Colonic mucosa (tissue), 4 donors: ENCODE measurements around the gene LTA. TPM values are rescaled to one million over a fixed set of nuclear protein-coding genes. Genes with fewer than 3 reads are reported as not detected.

Experiments
- DNase-seq: peaks from one replicate; pipeline ENCODE4 v3.0.0-alpha.2; 2020
- H3K27ac ChIP-seq: fragments of 200-600 bp; one replicate; pipeline ENCODE4 v1.8.0; 2021
- H3K27me3 ChIP-seq: fragments of 200-600 bp; one replicate; pipeline ENCODE4 v1.8.0; 2021
- H3K36me3 ChIP-seq: fragments of 200-600 bp; one replicate; pipeline ENCODE4 v1.8.0; 2021
- H3K4me1 ChIP-seq: fragments of 200-600 bp; one replicate; pipeline ENCODE4 v1.8.0; 2021; ENCODE audit warnings: mild to moderate bottlenecking
- H3K4me3 ChIP-seq: fragments of 200-600 bp; one replicate; pipeline ENCODE4 v1.8.0; 2021
- H3K9ac ChIP-seq, 2 donors: one replicate each; pipeline ENCODE4 v1.7.0; 2013; ENCODE audit warnings: control low read depth in 2 of 2, low read depth in 2 of 2, low read length in 2 of 2
- H3K9me3 ChIP-seq: fragments of 200-600 bp; one replicate; pipeline ENCODE4 v1.8.0; 2021
- intact Hi-C: fragments of 100-400 bp; cut with DNase I; formaldehyde crosslinking; loops from one replicate; pipeline ENCODE4 v1.14.1; 2022
- total RNA-seq, 2 donors: library from RNA; stranded (reverse); fragmentation: NEBNext Ultra II Directional in 1 of 2; extraction: Animal tissue kit (Norgen Biotek cat#: 25700) in 1 of 2; gene quantifications; one replicate each; pipeline ENCODE4 v1.2.1, GENCODE V29; 2021
- TF ChIP-seq, protein P1 (sequence below): fragments of 200-600 bp; IDR thresholded peaks from one replicate; pipeline ENCODE4 v1.8.0; 2022; ENCODE audit warnings: antibody characterized with exemption, mild to moderate bottlenecking
- donor health status: healthy.
- donor health status: DM: no; HTN: no; CAD: no.
- donor health status: DM: no; HTN: no; CAD: no.

The LTA gene, protein sequence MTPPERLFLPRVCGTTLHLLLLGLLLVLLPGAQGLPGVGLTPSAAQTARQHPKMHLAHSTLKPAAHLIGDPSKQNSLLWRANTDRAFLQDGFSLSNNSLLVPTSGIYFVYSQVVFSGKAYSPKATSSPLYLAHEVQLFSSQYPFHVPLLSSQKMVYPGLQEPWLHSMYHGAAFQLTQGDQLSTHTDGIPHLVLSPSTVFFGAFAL
- total RNA-seq = 1 to 10 TPM in 1 of 2 donors, under 1 TPM in 1; 0.35 to 2.4 TPM

DNA sequence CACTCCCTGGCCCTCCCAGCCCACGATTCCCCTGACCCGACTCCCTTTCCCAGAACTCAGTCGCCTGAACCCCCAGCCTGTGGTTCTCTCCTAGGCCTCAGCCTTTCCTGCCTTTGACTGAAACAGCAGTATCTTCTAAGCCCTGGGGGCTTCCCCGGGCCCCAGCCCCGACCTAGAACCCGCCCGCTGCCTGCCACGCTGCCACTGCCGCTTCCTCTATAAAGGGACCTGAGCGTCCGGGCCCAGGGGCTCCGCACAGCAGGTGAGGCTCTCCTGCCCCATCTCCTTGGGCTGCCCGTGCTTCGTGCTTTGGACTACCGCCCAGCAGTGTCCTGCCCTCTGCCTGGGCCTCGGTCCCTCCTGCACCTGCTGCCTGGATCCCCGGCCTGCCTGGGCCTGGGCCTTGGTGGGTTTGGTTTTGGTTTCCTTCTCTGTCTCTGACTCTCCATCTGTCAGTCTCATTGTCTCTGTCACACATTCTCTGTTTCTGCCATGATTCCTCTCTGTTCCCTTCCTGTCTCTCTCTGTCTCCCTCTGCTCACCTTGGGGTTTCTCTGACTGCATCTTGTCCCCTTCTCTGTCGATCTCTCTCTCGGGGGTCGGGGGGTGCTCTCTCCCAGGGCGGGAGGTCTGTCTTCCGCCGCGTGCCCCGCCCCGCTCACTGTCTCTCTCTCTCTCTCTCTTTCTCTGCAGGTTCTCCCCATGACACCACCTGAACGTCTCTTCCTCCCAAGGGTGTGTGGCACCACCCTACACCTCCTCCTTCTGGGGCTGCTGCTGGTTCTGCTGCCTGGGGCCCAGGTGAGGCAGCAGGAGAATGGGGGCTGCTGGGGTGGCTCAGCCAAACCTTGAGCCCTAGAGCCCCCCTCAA is at the start of gene LTA:
Gene LTA, plus strand, starts transcription at position 249 of the 871 bp plus-strand sequence. Its CDS starts 454 bp downstream, at position 703.
- H3K4me1 ChIP-seq = no peaks in the 10 kb centered on the region
- peak within 1 kb of the TSS; percentile 25 for H3K27ac ChIP-seq
- H3K36me3 ChIP-seq = no peaks in the 10 kb centered on the region
- H3K9ac ChIP-seq = peak within 1 kb of the TSS in 1 of 2 donors; percentile 50
- no peak for DNase-seq
- TF ChIP-seq, protein P1, sequence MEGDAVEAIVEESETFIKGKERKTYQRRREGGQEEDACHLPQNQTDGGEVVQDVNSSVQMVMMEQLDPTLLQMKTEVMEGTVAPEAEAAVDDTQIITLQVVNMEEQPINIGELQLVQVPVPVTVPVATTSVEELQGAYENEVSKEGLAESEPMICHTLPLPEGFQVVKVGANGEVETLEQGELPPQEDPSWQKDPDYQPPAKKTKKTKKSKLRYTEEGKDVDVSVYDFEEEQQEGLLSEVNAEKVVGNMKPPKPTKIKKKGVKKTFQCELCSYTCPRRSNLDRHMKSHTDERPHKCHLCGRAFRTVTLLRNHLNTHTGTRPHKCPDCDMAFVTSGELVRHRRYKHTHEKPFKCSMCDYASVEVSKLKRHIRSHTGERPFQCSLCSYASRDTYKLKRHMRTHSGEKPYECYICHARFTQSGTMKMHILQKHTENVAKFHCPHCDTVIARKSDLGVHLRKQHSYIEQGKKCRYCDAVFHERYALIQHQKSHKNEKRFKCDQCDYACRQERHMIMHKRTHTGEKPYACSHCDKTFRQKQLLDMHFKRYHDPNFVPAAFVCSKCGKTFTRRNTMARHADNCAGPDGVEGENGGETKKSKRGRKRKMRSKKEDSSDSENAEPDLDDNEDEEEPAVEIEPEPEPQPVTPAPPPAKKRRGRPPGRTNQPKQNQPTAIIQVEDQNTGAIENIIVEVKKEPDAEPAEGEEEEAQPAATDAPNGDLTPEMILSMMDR = no peak
- no peaks in the 10 kb centered on the region for H3K27me3 ChIP-seq
- intact Hi-C loops = no loop called here
- no peaks in the 10 kb centered on the region for H3K9me3 ChIP-seq
- H3K4me3 ChIP-seq = peak within 1 kb of the TSS; percentile 16

DNA sequence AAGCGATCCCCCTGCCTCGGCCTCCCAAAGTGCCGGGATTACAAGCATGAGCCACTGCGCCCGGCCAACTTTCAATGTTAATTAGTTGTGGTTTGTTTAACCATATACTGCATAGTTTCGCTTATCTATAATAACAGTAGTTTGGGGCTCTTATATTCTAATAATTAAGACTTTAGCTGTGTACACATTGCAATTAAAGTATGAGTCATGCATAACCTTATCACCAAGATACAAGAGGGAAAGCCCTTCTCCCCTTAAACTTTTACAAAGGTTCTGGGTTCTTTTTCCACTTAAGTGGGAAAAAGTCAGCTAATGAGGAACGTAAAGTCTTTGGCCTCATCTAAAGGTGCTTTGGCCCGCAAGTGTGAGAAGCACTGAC is 46.5 kb upstream of the LTA start:
- TF ChIP-seq, protein P1 = no peak
- Histone ChIP-seq H3K27ac (no peak overlapping the region), H3K4me1 (no peaks in the 10 kb centered on the region), H3K27me3 (no peaks in the 10 kb centered on the region), H3K36me3 (no peaks in the 10 kb centered on the region), H3K4me3 (no peak overlapping the region), H3K9me3 (no peaks in the 10 kb centered on the region), H3K9ac (no peak overlapping the region)
- DNase-seq = no peak
- intact Hi-C loops = no loop called here

DNA sequence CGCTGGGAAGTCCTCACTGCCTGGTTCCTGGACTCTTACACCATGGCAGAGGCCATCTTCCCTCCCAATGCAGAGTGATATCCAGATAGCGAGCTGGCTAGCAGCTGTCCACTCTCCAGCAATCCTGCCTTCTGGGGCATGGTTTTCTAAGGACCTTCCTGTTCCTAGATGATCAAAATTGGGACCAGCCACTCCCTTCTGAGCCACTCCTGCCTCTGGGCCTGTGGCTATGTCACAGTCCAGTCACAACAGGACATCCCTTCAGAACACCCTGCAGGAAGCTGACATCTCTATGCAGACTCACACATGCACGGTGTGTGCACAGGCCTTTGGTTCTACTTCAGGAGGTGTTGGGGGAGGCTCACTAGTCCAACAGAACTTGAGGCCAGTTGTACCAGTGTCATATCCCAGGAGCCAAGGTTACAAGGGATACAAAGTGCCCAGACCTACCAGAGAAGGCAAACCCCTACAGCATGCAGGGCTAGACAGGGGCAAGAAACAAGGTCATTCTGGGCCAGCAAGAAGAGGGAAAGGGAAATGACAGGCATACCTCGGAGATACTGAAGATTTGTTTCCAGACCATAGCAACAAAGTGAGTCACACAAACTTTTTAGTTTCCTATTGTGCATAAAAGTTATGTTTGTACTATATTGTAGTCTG is 46.0 kb upstream of the LTA start:
- TF ChIP-seq, protein P1 = no peak
- intact Hi-C loops = no loop called here
- Histone ChIP-seq H3K4me3 (no peak overlapping the region), H3K9me3 (no peaks in the 10 kb centered on the region), H3K27me3 (no peaks in the 10 kb centered on the region), H3K36me3 (peaks cover 5% of the 10 kb centered on the region), H3K9ac (no peak overlapping the region), H3K27ac (no peak overlapping the region), H3K4me1 (no peaks in the 10 kb centered on the region)
- DNase-seq = no peak

DNA sequence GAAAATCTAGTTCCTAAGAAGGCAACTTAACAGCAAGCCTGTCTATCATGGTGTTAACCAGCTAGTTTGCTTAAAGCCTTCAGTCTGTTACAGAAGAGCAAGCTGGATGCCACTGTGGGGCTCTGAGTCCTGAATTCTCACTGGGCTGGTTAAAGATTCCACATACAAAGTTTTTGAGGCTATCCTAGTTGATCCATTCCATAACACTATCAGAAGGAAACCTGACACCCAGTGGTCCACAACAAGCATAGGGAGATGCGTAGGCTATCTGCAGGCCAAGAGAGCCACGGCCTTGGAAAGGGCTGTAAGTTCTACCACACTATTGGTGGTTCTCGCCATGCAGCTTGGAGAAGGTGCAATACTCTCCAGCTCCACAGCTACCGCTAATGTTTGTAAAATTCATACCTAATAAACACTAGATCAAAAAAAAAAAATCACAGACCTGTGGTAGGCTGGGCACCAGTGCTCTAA is 43.7 kb upstream of the LTA start:
- H3K4me1 ChIP-seq = no peaks in the 10 kb centered on the region
- intact Hi-C loops = no loop called here
- no peaks in the 10 kb centered on the region for H3K27me3 ChIP-seq
- TF ChIP-seq, protein P1 = no peak
- peaks cover 15% of the 10 kb centered on the region for H3K36me3 ChIP-seq
- no peak overlapping the region for H3K9ac ChIP-seq
- no peak overlapping the region for H3K27ac ChIP-seq
- DNase-seq = no peak
- H3K9me3 ChIP-seq = no peaks in the 10 kb centered on the region
- no peak overlapping the region for H3K4me3 ChIP-seq

DNA sequence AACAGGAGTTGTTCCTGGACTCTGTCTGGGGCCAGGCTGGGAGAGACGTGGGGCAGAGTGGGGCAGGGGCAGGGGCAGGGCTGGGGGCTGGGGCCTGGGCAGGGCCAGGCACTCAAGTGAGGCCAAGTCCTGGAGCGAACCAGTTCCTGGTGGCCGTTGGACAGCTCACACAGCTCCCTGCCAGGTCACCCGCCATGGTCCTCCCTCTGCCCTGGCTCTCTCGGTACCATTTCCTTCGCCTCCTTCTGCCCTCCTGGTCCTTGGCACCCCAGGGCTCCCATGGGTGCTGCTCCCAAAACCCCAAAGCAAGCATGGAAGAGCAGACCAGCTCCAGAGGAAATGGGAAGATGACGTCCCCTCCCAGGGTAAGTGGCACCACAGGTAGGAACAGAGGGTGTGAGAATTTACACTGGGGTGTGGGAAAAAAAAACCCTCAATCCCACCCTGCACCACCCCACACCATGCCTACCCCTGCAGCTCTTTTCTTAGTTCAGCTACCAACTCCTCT is 43.2 kb upstream of the LTA start, which contains the start of gene MCCD1:
Gene MCCD1, plus strand, starts transcription at position 142 of the 508 bp plus-strand sequence. Its CDS starts 53 bp downstream, at position 195.
- intact Hi-C loops = no loop called here
- H3K27ac ChIP-seq = no peak within 1 kb of the TSS
- TF ChIP-seq, protein P1 = no peak
- no peaks in the 10 kb centered on the region for H3K4me1 ChIP-seq
- H3K9ac ChIP-seq = no peak within 1 kb of the TSS
- no peaks in the 10 kb centered on the region for H3K27me3 ChIP-seq
- H3K36me3 ChIP-seq = peaks cover 15% of the 10 kb centered on the region
- no peaks in the 10 kb centered on the region for H3K9me3 ChIP-seq
- no peak within 1 kb of the TSS for H3K4me3 ChIP-seq
- DNase-seq = no peak
